Measurements from ENCODE around the gene CCL8.

CCL8 gene

GRCh38 chr17:34308371-34308770 is 10.9 kb upstream of the CCL8 start:
- H3K27ac ChIP-seq (ENCODE audit: low read depth, low read length), result no peak overlapping the region
- H4K20me1 ChIP-seq (ENCODE audit: low read depth, low read length), result no peaks in the 10 kb centered on the region
- H3F3A ChIP-seq (ENCODE audit: insufficient read depth), result no peaks in the 10 kb centered on the region
- H3K4me2 ChIP-seq (ENCODE audit: low read depth, low read length, poor library complexity, severe bottlenecking), result no peak overlapping the region
- H3K27me3 ChIP-seq (ENCODE audit: low read length), result no peaks in the 10 kb centered on the region
- H3K36me3 ChIP-seq (ENCODE audit: low read length), result no peaks in the 10 kb centered on the region
- no peaks in the 10 kb centered on the region for H3K9me2 ChIP-seq (replicated peaks; ENCODE audit: insufficient read depth, low read length)
- no peaks in the 10 kb centered on the region for H3K9me3 ChIP-seq (ENCODE audit: insufficient read depth, low read length)
- no peaks in the 10 kb centered on the region for H3K79me2 ChIP-seq (ENCODE audit: insufficient read depth, low read length)
- no peak overlapping the region for H3K9ac ChIP-seq (ENCODE audit: low read length)
- TF ChIP-seq CTCF (IDR thresholded peaks at IDR 0.05; ENCODE audit: insufficient read depth, low read length, poor library complexity, severe bottlenecking), result no peak
- no peak for TF ChIP-seq EZH2phosphoT487 (conservative IDR thresholded peaks at IDR 0.05; ENCODE audit: low read length)
- no peak overlapping the region for H2AFZ ChIP-seq (ENCODE audit: low read depth, low read length, severe bottlenecking)
- no peak overlapping the region for H3K4me3 ChIP-seq (ENCODE audit: insufficient read depth, low read length, poor library complexity, severe bottlenecking)

GRCh38 chr17:34311291-34311690 is 7.9 kb upstream of the CCL8 start:
- no peak overlapping the region for H2AFZ ChIP-seq (ENCODE audit: low read depth, low read length, severe bottlenecking)
- no peaks in the 10 kb centered on the region for H3K79me2 ChIP-seq (ENCODE audit: insufficient read depth, low read length)
- H3K9me2 ChIP-seq (replicated peaks; ENCODE audit: insufficient read depth, low read length), result no peaks in the 10 kb centered on the region
- H3F3A ChIP-seq (ENCODE audit: insufficient read depth), result no peaks in the 10 kb centered on the region
- no peaks in the 10 kb centered on the region for H3K27me3 ChIP-seq (ENCODE audit: low read length)
- no peak overlapping the region for H3K9ac ChIP-seq (ENCODE audit: low read length)
- H4K20me1 ChIP-seq (ENCODE audit: low read depth, low read length), result no peaks in the 10 kb centered on the region
- no peaks in the 10 kb centered on the region for H3K36me3 ChIP-seq (ENCODE audit: low read length)
- H3K4me2 ChIP-seq (ENCODE audit: low read depth, low read length, poor library complexity, severe bottlenecking), result no peak overlapping the region
- TF ChIP-seq CTCF (IDR thresholded peaks at IDR 0.05; ENCODE audit: insufficient read depth, low read length, poor library complexity, severe bottlenecking) (no peak), EZH2phosphoT487 (conservative IDR thresholded peaks at IDR 0.05; ENCODE audit: low read length) (no peak)
- H3K4me3 ChIP-seq (ENCODE audit: insufficient read depth, low read length, poor library complexity, severe bottlenecking), result no peak overlapping the region
- H3K27ac ChIP-seq (ENCODE audit: low read depth, low read length), result no peak overlapping the region
- no peaks in the 10 kb centered on the region for H3K9me3 ChIP-seq (ENCODE audit: insufficient read depth, low read length)

- Histone ChIP-seq H3F3A (ENCODE audit: insufficient read depth) (no peaks in the 10 kb centered on the region), H3K79me2 (ENCODE audit: insufficient read depth, low read length) (no peaks in the 10 kb centered on the region), H4K20me1 (ENCODE audit: low read depth, low read length) (no peaks in the 10 kb centered on the region), H3K4me3 (ENCODE audit: insufficient read depth, low read length, poor library complexity, severe bottlenecking) (no peak overlapping the region), H3K9me2 (replicated peaks; ENCODE audit: insufficient read depth, low read length) (no peaks in the 10 kb centered on the region), H3K27ac (ENCODE audit: low read depth, low read length) (no peak overlapping the region), H3K36me3 (ENCODE audit: low read length) (no peaks in the 10 kb centered on the region), H2AFZ (ENCODE audit: low read depth, low read length, severe bottlenecking) (no peak overlapping the region), H3K9me3 (ENCODE audit: insufficient read depth, low read length) (no peaks in the 10 kb centered on the region), H3K4me2 (ENCODE audit: low read depth, low read length, poor library complexity, severe bottlenecking) (no peak overlapping the region), H3K27me3 (ENCODE audit: low read length) (no peaks in the 10 kb centered on the region), H3K9ac (ENCODE audit: low read length) (no peak overlapping the region)
- TF ChIP-seq CTCF (IDR thresholded peaks at IDR 0.05; ENCODE audit: insufficient read depth, low read length, poor library complexity, severe bottlenecking) (no peak), EZH2phosphoT487 (conservative IDR thresholded peaks at IDR 0.05; ENCODE audit: low read length) (no peak)
Observed at GRCh38 chr17:34312080-34312479, 7.2 kb upstream of the CCL8 start.
